Activated CD4-positive, alpha-beta T cell treated with anti-CD3 and anti-CD28 coated beads, Interleukin-2, Interleukin-4, amounts not matched to agents 100 ng/mL and 50 ng/mL, durations not matched to agents 16 hours and 8 hours (primary cell): ENCODE data around the gene ZNF385B.

ENCODE experiments used
- DNase-seq: peaks from one replicate; pipeline ENCODE4 v3.0.0-alpha.2; 2020; ENCODE audit warnings: low spot score

The ZNF385B gene

DNA sequence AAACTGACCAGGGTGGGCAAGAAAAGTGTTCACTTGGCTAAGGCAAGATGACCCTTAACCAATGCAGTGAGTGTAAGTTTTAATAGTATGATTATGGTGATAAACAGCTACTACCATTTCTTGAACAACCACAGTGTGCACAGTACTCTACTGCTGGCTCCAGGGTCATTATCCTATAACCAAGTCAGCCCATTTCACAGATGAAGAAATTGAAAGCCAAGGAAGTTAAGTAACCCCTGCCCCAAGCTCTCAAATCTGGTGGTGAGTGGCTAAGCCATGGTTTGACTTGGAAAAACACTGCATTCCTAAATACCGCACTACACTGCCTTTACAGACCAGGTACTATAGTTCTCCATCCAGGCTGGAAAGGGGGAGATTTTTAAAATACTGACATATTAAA, 5.7 kb downstream of the ZNF385B start:
- DNase-seq: no peak

- DNase-seq: no peak
These were observed 6.5 kb downstream of the ZNF385B start for GRCh38 chr2:179854891-179855290.

DNA sequence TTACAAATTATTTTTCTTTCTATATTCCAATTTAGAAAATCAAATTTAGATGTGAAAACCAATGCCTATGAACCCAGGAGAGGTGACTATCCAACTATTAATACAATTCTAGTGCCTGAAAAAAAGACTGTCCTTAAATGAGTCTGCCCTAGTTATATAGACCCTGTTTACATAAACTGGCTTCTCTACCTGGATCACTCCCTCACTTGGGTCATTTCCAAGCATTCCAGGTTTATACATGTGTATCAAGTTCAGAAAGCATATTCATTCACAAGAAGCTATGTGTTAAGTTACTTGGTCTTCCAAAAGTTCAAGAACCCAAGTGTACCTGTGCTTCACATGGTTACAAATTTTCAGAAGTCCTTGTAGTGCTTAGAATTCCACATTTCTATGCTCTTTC, 8.3 kb downstream of the ZNF385B start:
- no peak for DNase-seq

- no peak for DNase-seq
These were observed 11.2 kb downstream of the ZNF385B start for GRCh38 chr2:179850188-179850587.

DNA sequence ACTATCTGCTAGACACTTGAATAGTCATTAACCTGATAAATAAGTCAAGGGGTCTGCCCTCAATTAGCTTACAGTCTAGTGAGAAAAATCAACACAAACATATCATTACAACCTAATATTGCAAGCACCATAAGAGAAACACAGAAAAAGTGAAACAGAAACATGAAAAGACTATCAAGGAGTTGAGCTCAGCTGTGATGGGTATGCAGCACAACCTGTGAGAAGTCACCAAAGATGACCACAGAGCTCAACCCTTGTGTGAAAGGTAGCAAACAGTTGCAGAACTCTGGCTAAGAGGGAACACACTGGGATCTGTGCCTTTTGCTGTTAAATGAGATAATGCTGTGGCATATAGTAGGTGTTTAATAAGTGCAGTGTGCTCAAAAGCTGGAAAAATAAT, 11.7 kb downstream of the ZNF385B start:
- DNase-seq: no peak

GRCh38 chr2:179843541-179843940, 17.9 kb downstream of the ZNF385B start:
- DNase-seq: no peak

- DNase-seq: no peak
These were observed 18.8 kb downstream of the ZNF385B start for GRCh38 chr2:179842498-179843153.

DNA sequence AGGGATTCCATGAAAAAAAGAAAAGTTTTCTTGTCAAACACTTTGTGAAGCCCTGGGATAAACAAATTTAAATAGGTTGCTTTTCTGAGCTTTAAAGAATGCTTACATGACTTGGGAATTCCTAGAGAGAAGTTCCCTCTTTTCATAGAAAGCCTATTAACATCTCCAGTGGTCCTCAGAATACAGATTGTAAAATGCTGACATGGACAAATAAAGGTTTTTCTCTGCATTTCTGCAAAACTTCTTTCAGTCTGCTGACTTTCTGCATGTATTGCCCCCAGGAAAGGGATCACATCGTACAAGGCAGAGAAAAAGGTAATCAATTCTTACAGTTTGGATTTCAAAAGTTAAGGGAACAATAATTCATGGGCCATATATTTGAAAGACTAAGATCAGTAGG, 20.6 kb downstream of the ZNF385B start:
- DNase-seq: no peak

GRCh38 chr2:179837408-179837807, 24.0 kb downstream of the ZNF385B start:
- no peak for DNase-seq

- no peak for DNase-seq
These were observed 31.2 kb downstream of the ZNF385B start for GRCh38 chr2:179830043-179830787.

DNA sequence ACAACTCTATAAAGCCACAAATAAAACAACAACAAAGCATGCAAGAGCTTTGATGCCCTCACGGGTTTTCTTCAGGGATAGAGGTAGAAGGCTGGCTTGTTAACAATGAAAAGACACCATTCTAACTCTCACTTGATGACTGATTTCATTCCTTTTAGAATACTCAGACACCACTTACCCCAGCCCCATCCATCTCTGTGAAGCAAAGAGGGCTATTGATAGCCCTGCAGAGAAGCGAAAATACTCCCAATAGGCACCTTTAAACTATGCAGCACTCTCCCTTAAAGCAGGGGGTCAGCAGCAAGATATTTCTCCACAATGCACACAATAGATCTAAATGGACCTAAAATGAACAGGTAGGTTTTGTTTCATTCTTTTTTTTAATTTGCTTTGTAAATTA, 35.1 kb downstream of the ZNF385B start:
- no peak for DNase-seq

DNA sequence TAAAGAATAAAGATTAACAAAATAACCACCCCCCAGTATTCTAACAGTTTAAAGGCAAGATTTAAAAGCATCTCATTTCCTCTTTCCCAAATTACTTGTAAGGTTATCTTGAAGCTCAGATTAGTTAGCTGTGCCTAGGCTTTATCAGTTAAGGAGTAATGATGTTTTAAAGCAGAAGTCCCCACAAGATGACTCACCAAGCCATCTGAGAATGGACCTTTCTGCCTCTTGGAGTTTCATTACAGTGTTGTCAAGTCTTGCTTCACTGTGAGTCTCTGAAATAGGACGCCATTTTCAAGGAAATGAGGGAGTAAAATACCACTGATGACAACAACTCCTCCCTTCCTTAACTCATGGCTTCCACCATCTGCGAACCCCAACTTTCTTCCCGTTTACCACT, 35.9 kb downstream of the ZNF385B start:
- DNase-seq: no peak

DNA sequence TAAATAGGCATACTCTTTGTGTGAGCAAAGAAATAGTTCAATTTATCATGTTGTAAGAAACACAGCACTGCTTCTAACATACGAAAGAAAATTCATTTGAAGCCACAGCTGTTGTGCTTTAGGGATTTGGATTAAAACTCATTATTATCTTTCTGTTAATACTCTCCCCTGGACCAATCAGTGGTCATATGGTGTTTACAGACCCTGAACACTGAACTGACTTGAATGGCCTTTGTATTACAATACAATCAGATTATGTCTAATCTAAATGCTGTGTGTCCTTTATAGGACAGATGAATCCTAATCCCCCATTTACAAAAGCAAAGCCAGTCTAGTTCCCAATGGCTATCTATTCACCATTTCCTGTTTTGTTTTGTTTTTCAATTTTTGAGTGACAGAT, 36.5 kb downstream of the ZNF385B start:
- DNase-seq: no peak

DNA sequence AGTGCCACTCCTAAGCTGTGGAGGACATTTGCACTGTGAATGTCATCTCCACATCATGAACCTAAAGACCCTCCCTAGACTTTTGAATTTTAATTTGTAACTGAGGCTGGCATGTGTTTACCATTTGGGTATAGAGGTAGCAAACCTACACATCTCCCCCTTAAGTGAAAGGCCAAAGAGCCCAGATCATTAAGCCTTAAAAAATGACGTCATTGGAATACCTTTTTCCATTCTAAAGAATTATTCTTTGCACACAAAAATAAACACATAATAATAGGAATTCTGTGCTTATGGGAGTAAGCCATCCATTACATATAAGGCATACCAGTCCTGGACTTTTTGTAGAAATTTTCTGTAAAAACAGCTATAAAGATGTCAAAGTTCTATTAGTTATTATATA, 38.9 kb downstream of the ZNF385B start:
- no peak for DNase-seq

DNA sequence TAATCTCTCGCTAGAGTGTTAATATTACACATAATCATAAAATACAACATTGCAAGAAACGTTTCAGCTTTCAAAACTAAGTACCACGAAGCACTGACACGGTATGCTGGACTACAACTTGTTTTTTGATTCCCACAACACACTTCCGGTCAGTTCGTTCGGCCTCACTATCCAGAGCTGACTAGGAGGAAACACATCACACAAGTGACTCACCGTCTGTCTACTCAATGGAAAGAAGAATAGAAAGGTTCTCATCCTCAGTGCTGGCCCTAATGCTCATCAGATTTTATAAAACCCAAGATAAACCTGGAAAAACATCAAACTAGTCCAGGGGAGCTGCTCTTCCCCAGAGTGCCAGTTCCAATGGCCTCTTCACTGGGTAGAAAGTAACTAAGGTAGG, 42.9 kb downstream of the ZNF385B start:
- no peak for DNase-seq

GRCh38 chr2:179817181-179817841, 44.1 kb downstream of the ZNF385B start:
- no peak for DNase-seq

- no peak for DNase-seq
These were observed 47.4 kb downstream of the ZNF385B start for GRCh38 chr2:179814050-179814449.

- DNase-seq: no peak
These were observed 48.9 kb downstream of the ZNF385B start for GRCh38 chr2:179812501-179812900.

- no peak for DNase-seq
These were observed 50.4 kb downstream of the ZNF385B start for GRCh38 chr2:179811042-179811441.

GRCh38 chr2:179809606-179810005, 51.8 kb downstream of the ZNF385B start:
- DNase-seq: no peak

DNA sequence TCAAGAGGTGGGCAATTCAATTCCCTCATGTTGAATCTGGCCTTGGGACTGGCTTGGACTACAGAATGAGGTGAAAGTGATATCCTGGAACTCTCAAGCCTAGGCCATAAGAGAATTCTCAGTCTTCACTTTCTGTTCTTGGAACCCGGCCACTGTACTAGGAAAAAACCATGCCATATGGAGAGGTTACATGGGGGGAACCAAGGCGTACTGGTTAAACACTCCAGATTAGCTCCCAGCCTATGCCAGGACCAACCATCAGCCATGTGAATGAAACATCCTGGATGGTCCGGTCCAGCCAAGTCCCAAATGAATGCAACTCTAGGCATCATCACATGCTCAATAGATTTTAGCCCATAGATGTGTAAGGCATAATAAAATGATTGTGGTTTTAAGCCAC, 56.4 kb downstream of the ZNF385B start:
- no peak for DNase-seq

- no peak for DNase-seq
These were observed 57.2 kb downstream of the ZNF385B start for GRCh38 chr2:179804206-179804605.
